Activated CD4-positive, alpha-beta T cell treated with anti-CD3 and anti-CD28 coated beads, Interleukin-2, amount 50 U/mL, for 1 hour (primary cell): ENCODE data around the gene PRKCA.

Experiments
- DNase-seq: peaks from one replicate; pipeline ENCODE4 v3.0.0-alpha.2; 2020

PRKCA gene

DNA sequence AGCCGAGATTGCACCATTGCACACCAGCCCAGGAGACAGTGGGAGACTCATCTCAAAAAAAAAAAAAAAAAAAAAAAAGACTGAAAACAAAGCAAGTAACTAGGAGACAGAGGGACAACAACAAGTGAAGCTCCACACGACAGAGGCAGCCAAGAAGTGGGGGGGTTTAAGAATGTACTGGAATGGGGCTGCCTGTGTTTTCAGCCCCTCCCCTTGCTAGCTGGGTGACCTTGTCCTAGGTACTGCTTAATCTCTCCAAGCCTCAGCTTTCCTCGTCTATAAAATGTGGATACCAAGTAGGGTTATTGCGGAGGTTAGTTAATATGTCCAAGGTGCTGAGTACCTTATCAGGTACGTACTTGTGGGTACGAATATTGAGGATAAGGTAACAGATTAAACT lies 368.7 kb downstream of the PRKCA start:
- no peak for DNase-seq

DNA sequence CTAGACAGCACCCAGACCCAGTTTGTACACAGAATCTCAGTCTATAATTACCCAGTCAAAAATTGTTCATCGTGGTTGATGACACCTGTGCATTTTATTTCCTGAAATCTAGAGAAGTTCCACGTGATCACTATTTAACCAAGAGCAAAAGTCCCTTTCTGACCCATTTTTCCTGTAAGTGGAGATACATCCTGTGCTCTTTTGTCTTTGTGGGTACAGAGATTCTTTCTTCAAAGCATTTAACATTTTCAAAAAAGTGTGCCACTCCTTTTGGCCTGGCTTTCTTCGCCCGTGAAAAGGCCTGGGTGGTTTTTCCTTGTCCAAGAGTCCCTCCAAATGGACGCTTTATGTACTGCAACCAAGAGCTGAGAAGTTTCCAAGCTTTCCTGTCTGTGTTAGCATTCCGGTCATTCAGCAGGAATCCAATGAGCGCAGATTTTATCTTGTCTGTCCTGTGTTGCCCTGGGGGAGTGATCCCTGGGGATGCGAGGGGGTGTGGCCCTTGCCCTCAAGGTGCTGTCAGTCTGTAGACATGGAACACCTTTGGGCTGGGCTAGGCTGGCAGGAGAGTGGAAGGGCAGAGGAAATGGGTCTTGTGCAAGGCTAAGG lies 371.4 kb downstream of the PRKCA start:
- peak; percentile 51 for DNase-seq

DNA sequence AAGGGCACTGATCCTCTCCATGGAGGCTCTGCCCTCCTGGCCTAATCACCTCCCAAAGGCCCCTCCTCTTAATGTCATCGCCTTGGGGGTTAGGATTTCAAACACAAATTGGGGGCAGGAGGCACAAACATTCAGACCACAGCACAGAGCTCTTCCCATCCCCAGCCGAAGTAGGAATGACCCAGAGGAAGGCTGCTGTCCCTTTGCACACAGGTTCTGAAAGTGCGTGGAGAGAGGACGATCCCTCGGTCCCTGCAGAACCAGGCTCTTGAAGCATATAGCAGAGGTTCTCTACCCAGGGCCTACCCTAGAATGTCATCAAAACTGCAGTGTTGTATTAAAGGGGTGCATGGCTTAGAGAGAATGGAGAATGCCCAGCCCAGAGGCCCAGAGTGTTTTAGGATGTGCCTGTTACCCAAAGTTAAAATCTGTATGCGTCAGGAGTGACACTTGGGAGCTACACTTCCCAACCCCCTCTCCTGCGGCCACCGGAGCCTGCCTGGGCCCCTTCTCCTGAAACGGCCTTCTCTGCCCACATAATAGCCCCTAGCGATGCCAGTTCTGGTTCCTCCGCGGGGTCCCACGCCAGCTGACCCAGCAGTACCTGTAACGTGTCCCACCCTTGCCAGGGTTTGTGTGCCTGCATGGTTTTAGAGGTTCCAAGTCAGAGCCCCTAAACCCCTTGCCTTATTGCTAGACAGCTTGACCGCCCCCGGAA lies 373.0 kb downstream of the PRKCA start:
- no peak for DNase-seq

GRCh38 chr17:66675991-66676371 lies 373.6 kb downstream of the PRKCA start:
- no peak for DNase-seq

- no peak for DNase-seq
Measured at GRCh38 chr17:66676421-66676820, 374.0 kb downstream of the PRKCA start.

DNA sequence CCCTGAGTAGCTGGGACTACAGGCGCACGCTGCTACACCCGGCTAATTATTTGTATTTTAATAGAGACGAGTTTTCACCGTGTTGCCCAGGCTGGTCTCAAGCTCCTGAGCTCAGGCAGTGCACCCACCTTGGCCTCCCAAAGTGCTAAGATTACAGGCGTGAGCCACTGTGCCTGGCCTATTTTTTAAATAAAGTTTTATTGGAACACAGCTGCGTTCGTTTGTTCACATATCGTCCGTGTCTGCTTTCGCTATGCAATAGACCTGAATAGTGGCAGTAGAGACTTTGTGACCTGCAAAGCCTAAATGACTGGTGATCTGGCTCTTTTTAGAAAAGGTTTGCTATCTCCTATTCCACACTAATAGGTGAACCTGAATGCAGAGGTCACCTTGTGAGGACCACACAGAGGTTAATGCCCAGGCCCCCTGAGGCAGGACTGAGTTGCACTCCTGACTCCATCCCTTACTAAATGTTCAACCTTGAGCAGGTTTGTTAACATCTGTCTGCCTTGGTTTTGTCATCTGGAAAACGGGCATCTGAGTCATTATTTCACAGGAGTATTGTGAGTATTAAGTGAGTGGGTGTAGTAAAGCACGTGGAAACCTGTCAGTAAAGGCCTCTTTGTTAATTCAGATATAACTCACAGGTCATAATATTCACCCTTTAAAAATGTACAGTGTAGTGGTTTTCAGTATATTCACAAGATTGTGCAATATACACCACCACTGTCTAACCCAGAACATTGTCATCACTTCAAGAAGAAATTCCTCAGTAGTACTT lies 375.0 kb downstream of the PRKCA start:
- DNase-seq: no peak

DNA sequence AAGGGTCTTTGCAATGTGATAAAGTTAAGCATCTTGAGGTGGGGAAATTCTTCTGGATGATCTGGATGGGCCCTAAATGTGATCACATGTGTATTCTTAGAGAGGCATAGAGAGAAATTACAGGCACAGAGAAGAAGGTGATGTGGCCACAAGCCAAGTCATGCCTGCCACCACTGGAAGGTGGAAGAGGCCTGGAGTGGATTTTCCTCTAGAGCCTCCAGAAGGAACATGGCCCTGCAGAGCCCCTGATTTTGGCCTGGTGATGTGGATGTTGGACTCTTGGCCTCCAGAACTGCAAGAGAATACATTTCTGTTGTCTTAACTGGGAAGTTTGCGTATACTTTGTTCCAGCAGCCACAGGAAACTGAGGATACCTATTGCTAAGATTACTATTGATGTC lies 375.6 kb downstream of the PRKCA start:
- DNase-seq: no peak

- no peak for DNase-seq
Measured at GRCh38 chr17:66678827-66679226, 376.4 kb downstream of the PRKCA start.

- no peak for DNase-seq
Measured at GRCh38 chr17:66679631-66680517, 377.5 kb downstream of the PRKCA start.

GRCh38 chr17:66682283-66682682 lies 379.9 kb downstream of the PRKCA start:
- no peak for DNase-seq

DNA sequence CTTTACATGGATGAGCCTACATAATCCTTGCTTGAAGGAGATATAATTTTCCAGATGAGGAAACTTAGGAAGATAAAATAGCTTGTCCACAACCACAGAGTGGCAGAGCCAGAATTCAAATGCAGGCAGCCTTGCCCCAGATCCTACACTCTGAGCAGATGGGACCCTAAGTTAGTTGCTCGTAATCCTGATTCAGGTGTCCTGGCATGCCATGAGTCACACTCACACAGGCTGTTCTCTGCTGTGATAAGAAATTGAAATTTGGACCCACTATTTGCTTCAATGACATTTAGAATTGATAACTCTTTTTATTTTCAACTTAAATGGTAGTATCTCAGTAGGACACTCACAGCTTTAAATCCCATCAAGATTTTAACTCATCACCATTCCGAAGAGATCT lies 381.8 kb downstream of the PRKCA start:
- DNase-seq: no peak

GRCh38 chr17:66684731-66685130 lies 382.3 kb downstream of the PRKCA start:
- no peak for DNase-seq

DNA sequence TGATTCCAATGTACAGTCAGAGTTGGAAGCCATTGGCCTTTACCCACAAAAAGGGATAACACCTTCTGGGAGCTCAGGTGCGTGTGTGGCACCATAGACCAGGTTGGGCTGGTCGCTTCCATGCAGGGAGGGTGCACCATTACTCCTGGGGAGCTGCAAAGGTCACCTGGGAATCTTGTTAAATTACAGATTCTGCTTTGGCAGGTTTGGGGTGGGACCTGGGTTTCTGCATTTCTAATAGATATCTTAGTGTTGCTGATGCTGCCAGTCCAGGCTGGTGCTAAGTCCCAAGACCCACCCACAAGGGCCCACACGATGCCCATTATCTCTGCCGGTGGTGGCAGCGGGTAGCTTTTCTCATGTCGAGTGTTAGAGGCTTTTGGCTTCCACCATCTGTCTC lies 384.2 kb downstream of the PRKCA start:
- no peak for DNase-seq

- no peak for DNase-seq
Measured at GRCh38 chr17:66687570-66688284, 385.3 kb downstream of the PRKCA start.

- DNase-seq: no peak
Measured at GRCh38 chr17:66689221-66689620, 386.8 kb downstream of the PRKCA start.

GRCh38 chr17:66690166-66690565 lies 387.8 kb downstream of the PRKCA start:
- no peak for DNase-seq

DNA sequence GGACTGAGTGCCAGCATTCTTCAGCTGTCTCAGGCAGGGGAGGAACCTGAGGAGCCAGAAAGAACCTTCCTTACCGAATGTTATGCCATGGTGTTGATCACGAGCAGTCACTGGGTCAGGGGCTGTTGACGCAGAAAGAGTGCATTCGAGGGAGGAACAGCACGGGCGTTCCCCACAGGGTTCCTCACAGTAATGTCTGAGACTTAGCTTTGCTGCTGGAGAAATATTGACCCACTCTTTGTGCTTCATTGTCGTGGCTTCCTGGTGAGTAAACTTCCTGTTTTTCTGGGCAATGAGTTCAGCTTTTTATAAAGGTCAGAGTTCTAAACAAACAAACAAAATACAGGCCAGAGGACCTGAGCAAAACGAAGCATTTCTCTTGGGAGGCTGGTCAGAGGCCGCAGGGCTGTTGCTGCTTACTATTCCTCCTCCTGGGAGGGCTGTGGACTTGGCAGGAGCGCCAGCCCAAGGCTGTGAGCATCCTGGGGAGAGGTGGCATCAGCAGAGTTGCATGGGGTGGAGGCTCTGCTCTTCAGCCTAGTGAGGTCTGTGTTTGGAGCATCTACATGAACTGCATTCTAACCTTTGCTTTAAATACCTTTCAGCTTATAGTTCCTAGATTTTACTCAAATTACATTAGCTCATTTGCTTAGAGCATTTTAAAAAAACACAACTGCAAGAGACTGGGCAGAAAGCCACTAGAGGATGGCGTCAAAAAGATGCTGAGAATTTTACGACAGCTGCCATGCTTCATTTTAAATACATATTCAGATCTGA lies 389.4 kb downstream of the PRKCA start:
- no peak for DNase-seq

- no peak for DNase-seq
Measured at GRCh38 chr17:66692421-66692690, 389.9 kb downstream of the PRKCA start.

DNA sequence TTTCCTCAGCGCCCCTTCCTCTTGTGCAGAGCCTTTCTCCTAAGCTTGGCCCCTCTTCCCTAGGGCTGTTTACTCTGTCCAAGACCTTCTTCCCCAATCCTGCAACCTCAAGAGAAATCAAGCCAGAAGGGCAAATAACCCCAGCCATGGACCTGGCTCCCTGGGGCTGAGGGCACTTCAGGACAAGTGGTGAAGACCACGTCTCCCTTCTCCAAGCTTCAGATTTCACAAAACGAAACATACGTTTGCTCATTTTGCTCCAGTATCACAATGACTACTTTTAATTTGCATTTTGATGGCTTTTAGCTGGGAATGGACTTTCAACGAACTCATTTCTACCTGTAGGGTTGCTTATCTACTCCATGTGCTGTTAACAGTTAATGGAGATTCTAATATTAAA lies 392.7 kb downstream of the PRKCA start:
- DNase-seq: no peak

GRCh38 chr17:66698270-66698669 lies 395.9 kb downstream of the PRKCA start:
- DNase-seq: no peak

DNA sequence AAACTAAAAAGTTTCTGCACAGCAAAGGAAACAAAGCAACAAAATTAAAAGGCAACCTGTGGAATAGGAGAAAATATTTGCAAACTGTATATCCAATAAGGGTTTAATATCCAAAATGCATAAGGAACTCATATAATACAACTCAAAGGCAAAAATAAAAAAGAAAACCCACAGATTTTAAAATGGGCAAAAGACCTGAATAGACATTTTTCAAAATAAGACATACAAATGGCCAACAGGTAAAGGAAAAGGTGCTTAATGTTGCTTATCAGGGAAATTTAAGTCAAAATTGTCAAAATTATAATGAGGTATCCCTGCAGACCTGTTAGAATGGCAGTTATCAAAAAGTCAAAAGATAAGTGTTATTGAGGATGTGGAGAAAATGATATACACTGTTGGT lies 399.0 kb downstream of the PRKCA start:
- no peak for DNase-seq
